Stimulated activated CD8-positive, alpha-beta memory T cell treated with anti-CD3 and anti-CD28 coated beads, Interleukin-4, amount 100 ng/mL, for 24 hours (primary cell): ENCODE measurements around the gene FRMPD4.

Source experiments
- DNase-seq: peaks from one replicate; pipeline ENCODE4 v3.0.0-alpha.2; 2020; ENCODE audit warnings: low read depth

Gene FRMPD4

DNA sequence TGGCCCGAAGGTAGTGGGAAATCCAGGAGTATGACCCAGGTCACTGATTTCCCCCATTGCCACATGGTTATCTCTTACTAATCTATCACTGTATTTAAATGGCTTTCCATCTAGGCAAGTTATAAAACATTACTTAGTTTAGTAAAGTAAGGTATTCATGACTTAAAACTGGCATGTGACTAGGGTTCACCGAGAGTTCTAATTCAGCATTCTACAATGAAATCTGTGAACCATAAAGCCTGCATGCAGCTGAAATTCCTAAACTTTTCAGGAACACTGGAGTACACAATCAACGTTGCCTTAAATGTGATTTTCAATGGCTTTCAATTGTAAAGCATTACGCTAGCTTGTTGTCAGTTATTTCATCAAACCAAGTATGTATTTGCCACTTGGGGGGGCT lies 630.2 kb downstream of the FRMPD4 start:
- no peak for DNase-seq

DNA sequence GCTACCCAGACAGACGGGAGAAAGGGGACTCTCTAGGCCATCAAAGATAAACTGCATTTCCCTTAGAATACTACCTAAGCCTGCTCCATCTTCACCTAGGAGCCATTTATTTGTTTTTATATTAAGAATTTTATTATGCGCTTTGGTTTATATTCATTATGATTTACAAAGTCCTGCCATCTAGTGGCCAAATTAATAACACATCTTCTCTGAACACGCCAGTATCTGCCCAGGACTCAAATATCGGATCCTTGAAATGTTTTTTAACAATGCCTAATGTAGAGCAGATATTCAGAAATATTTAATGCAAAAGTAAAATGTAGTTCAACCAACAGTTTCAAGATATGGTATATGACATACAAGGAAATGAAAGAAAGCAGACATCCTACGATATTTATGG lies 632.2 kb downstream of the FRMPD4 start:
- DNase-seq = no peak

DNA sequence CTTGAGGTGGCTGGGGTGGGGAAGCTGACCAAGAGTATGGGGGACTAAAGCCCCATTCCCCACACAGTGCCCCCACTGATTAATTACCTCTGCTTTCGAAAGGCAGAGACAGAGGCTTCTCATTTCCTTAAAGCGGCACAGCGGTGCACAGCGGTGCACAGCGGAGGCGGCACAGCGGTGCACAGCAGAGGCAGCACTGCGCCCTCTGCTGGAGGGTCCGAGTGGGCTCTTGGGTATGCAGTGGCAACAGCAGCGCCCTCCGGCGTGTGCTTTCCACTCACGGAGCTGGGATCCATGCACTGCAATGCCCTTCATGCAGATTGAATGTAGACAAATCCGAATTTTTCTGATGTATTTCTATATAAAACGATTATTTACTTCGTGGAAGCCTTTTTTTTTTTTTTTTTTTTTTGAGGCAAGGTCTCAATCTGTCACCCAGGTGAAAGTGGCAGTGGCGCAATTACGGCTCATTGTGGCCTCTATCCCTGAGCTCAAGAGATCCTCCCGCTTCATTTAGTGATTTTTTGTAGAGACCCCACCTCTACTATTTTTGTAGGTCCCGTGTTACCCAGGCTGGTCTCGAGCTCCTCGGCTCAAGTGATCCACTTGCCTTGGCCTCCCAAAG lies 633.3 kb downstream of the FRMPD4 start:
- DNase-seq = peak; percentile 42
